ENCODE measurements around the gene PDIA2. TPM values are rescaled to one million over a fixed set of nuclear protein-coding genes. Genes with fewer than 3 reads are reported as not detected.

Gene PDIA2
- total RNA-seq, 1 donor from 2014 or later: not detected

DNA sequence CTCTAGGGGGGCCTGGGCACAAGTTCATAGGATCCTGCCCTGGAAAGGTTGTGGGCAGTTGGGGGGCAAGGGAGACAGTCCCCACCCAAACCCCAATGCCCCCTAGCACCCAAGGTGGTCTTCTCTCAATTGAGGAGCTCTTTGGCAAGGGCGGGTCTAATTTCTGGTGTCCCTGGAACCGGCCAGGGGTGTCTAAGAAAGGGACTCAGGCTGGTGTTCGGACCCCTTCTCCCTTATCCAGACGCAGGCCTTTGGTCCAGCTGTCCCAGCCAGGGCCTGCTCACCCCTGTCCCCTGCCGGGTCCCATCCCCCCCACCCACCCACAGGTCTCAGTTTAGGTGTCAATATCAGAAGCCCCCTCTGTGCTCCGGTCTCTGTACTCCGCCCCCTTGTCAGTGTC is 3.4 kb upstream of the PDIA2 start:
- H3K27me3 ChIP-seq (ENCODE audit: low read depth): peaks cover 44% of the 10 kb centered on the region
- H3K36me3 ChIP-seq: no peaks in the 10 kb centered on the region
- intact Hi-C loops (cut with DNase I): no loop called here
- DNase-seq (no peak), ATAC-seq (no peak)
- TF ChIP-seq, protein P1, sequence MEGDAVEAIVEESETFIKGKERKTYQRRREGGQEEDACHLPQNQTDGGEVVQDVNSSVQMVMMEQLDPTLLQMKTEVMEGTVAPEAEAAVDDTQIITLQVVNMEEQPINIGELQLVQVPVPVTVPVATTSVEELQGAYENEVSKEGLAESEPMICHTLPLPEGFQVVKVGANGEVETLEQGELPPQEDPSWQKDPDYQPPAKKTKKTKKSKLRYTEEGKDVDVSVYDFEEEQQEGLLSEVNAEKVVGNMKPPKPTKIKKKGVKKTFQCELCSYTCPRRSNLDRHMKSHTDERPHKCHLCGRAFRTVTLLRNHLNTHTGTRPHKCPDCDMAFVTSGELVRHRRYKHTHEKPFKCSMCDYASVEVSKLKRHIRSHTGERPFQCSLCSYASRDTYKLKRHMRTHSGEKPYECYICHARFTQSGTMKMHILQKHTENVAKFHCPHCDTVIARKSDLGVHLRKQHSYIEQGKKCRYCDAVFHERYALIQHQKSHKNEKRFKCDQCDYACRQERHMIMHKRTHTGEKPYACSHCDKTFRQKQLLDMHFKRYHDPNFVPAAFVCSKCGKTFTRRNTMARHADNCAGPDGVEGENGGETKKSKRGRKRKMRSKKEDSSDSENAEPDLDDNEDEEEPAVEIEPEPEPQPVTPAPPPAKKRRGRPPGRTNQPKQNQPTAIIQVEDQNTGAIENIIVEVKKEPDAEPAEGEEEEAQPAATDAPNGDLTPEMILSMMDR (IDR thresholded peaks at IDR 0.05): no peak
- no peak overlapping the region for H3K4me3 ChIP-seq
- H3K9me3 ChIP-seq: no peaks in the 10 kb centered on the region
- no peak overlapping the region for H3K27ac ChIP-seq
- peaks cover 15% of the 10 kb centered on the region for H3K4me1 ChIP-seq

DNA sequence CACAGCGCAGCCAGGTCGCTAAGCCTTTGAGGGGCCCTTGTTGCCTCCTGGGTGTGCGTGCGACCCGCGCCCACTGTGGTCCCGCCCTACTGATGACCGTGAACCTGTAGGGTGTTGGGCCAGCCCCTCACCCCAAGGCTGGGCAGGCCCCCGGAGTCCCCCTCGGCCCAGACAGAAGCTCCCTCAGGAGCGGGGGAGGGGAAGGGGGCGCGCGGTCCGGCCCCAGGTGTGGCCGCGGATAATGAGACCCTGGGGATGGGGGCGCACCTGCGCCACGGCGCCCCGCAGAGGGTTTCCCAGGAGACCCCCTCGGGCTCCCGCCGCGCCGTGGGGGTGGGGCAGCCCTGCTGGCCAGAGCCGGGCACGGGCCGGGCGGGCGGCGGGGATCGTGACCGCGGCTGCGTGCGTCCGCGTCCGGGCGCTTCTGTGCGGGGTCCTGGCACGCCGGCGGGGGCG is 2.9 kb upstream of the PDIA2 start:
- H3K9me3 ChIP-seq: no peaks in the 10 kb centered on the region
- TF ChIP-seq, protein P1 (IDR thresholded peaks at IDR 0.05): no peak
- DNase-seq: no peak
- no peak overlapping the region for H3K27ac ChIP-seq
- intact Hi-C loops (cut with DNase I): no loop called here
- no peaks in the 10 kb centered on the region for H3K36me3 ChIP-seq
- H3K4me1 ChIP-seq: peaks cover 11% of the 10 kb centered on the region
- peaks cover 39% of the 10 kb centered on the region for H3K27me3 ChIP-seq (ENCODE audit: low read depth)
- H3K4me3 ChIP-seq: no peak overlapping the region
- ATAC-seq: no peak

DNA sequence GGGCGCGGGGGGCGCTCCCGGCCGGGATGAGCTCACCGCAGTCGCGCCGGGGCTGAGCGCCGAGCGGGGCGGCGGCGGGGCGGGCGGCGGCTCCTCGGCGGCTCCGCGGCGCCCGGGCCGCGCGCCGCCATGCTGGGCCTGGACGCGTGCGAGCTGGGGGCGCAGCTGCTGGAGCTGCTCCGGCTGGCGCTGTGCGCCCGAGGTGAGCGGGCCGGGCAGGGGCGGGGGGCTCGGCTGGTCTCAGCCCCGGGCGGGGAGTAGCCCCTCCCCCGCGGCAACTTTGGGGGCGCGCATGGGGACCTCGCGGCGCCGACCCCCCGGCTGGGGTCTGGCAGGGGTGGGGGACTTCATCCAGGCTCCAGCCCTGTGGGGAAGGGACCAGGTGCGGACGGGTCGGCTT is 2.4 kb upstream of the PDIA2 start, which contains the start of gene ARHGDIG:
Gene ARHGDIG, plus strand, starts transcription at position 40 of the 400 bp plus-strand sequence. Its CDS starts 90 bp downstream, at position 130.
- Histone ChIP-seq H3K9me3 (no peaks in the 10 kb centered on the region), H3K4me1 (peaks cover 7% of the 10 kb centered on the region), H3K27ac (no peak within 1 kb of the TSS), H3K36me3 (no peaks in the 10 kb centered on the region), H3K27me3 (ENCODE audit: low read depth) (peaks cover 35% of the 10 kb centered on the region), H3K4me3 (peak within 1 kb of the TSS; percentile 39)
- DNase-seq (no peak), ATAC-seq (no peak)
- TF ChIP-seq, protein P1 (IDR thresholded peaks at IDR 0.05): no peak
- intact Hi-C loops (cut with DNase I): no loop called here

DNA sequence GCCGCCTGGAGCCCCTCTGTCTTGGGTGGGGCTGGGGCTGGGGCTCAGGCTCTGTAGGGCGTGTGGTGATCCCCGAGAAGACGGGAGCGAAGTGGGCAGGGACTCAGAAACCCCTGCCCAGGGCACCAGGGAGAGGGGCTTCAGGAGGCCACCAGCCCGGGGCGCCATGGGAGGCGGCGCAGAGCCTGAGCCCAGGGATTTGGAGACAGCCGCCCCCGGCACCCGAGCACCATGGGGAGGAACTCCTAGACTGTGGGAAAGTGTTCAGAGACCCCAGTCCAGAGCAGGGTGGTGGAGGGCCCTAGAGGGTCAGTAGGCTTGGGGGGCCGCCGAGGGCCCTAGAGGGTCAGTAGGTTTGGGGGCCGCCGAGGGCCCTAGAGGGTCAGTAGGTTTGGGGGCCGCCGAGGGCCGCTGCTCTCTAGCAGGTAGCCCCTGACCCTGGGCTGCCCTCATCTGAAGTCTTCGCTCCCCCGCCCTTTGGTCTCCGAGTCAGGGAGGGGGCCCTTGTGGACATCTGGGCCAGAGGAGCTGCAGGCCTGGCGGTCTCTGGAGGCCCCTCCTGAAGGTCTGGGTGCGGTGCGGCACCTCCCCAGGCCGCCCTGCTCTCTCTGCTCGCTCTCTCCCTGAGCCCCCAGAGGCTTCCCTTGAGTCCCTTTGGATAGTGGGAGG is 1.8 kb upstream of the PDIA2 start:
- Histone ChIP-seq H3K27ac (no peak overlapping the region), H3K4me3 (peak overlapping the region; percentile 39), H3K27me3 (ENCODE audit: low read depth) (peaks cover 34% of the 10 kb centered on the region), H3K36me3 (no peaks in the 10 kb centered on the region), H3K9me3 (no peaks in the 10 kb centered on the region), H3K4me1 (peaks cover 7% of the 10 kb centered on the region)
- intact Hi-C loops (cut with DNase I): no loop called here
- no peak for DNase-seq
- no peak for ATAC-seq
- TF ChIP-seq, protein P1 (IDR thresholded peaks at IDR 0.05): no peak

DNA sequence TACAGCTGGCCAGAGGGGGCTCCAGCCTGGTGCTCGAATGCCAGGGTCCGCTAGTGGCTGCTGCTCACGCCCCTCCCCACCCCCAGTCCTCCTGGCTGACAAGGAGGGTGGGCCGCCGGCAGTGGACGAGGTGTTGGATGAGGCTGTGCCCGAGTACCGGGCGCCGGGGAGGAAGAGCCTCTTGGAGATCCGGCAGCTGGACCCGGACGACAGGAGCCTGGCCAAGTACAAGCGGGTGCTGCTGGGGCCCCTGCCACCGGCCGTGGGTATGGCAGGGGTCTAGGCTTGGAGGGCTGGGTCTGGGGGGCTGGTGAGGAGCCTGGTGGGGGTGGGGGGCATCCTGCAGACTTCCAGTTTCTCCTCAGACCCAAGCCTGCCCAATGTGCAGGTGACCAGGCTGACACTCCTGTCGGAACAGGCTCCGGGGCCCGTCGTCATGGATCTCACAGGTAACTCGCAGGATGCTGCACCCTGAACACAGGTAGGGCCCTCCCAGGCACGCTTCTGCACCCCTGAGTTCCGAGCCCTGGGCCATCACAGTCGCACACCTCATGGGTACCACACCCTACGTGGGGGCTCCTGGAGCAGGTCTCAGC is 1.2 kb upstream of the PDIA2 start:
- Histone ChIP-seq H3K4me3 (no peak overlapping the region), H3K9me3 (no peaks in the 10 kb centered on the region), H3K27me3 (ENCODE audit: low read depth) (peaks cover 31% of the 10 kb centered on the region), H3K4me1 (peaks cover 7% of the 10 kb centered on the region), H3K36me3 (no peaks in the 10 kb centered on the region), H3K27ac (no peak overlapping the region)
- intact Hi-C loops (cut with DNase I): no loop called here
- ATAC-seq (no peak), DNase-seq (no peak)
- TF ChIP-seq, protein P1 (IDR thresholded peaks at IDR 0.05): no peak

Measured in lower lobe of right lung (tissue), 2 donors.